GM19025 (cell line): ENCODE results near the gene TRMT10C.

Experiments
- ATAC-seq: cut with Tn5 transposase; IDR thresholded peaks from one replicate; pipeline ENCODE4 v1.9.1; 2021; ENCODE audit warnings: mild to moderate bottlenecking, low read depth, moderate library complexity; ENCODE audit not compliant: unreplicated experiment

Gene TRMT10C

DNA sequence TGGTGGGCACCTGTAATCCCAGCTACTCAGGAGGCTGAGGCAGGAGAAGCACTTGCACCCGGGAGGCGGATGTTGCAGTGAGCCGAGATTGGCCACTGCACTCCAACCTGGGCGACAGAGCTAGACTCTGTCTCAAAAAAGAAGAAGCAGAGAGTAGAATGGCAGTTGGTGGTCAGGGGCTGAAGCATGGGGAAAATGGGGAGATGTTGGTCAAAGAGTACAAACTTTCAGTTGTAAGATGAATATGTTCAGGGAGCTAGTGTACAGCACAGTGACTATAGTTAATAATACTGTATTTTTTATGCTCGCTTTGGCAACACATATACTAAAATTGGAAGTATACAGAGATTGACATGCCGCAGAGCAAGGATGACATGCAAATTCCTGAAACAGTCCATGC lies 53.9 kb downstream of the TRMT10C start:
- ATAC-seq, result no peak
